SH-SY5Y (cell line): ENCODE data around the gene GCK.

Experiments
- GATA2 ChIP-seq: IDR thresholded peaks from 2 replicates; pipeline ENCODE4 v1.6.1; 2011; ENCODE audit warnings: mild to moderate bottlenecking, low read depth, low read length
- GATA3 ChIP-seq: IDR thresholded peaks from 2 replicates; pipeline ENCODE4 v1.6.1; 2011; ENCODE audit warnings: low read depth, mild to moderate bottlenecking, low read length, moderate library complexity

DNA sequence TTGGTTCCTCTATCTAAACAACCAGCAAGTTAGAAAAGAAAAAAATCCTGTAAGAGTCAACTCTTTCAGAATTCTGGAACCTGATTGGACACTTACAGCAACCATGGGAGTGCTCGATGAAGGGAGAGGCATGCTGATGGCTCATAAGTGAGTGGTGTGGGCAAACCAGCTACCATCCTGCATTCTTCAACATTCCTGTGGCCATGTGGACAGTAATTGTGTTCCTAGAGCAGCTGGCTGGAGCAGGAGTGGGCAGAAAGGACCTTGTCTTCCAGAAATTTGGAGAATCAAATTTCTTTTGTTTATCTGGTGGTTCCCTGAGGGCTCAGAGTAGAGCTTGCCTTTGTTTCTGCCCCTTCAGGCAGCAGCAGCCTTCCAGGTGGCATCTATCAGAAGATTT is 25.6 kb downstream of the GCK start:
- TF ChIP-seq GATA3 = no peak
- TF ChIP-seq GATA2 = no peak
